Common myeloid progenitor, CD34-positive (primary cell): ENCODE data around the gene ZNF354C.
"Not testable (repeated sequence)": the region's sequence is repeated elsewhere in the genome, so short reads cannot be mapped to it uniquely, and the experiment has no call there.

Experiments
- CTCF ChIA-PET: fragments of 350-600 bp; sonication (Branson Sonifier 250); formaldehyde crosslinking; loops from one replicate; lab custom pipeline; 2021; ENCODE audit warnings: antibody characterized with exemption; lab: Charles Lee
- POLR2A ChIA-PET: fragments of 350-600 bp; sonication (Branson Sonifier 250); formaldehyde crosslinking; loops from one replicate; lab custom pipeline; 2021; ENCODE audit warnings: antibody characterized with exemption; lab: Charles Lee
- DNase-seq, 3 donors: peaks; one replicate each; pipeline versions ENCODE4 v3.0.0 to v3.0.0-alpha.2; 2013
- H3K27ac ChIP-seq, 2 experiments: 1 replicate in 1 of 2; 2 replicates in 1 of 2; pipeline ENCODE4 v1.7.0; 2013; ENCODE audit warnings: inconsistent platforms in 2 of 2, low read length in 2 of 2, mild to moderate bottlenecking in 2 of 2, low read depth in 1 of 2, moderate library complexity in 1 of 2; ENCODE audit not compliant: severe bottlenecking in 2 of 2, insufficient read depth in 1 of 2, poor library complexity in 1 of 2
- H3K27me3 ChIP-seq, 5 experiments: replicated peaks in 2 of 5; 1 replicate in 3 of 5; 2 replicates in 2 of 5; pipeline versions ENCODE4 v1.6.1 to v1.7.0; 2013; ENCODE audit warnings: low read length in 4 of 5, mild to moderate bottlenecking in 2 of 5, moderate library complexity in 2 of 5, inconsistent platforms in 1 of 5; ENCODE audit not compliant: insufficient read depth in 5 of 5, control insufficient read depth in 4 of 5
- H3K36me3 ChIP-seq, 4 experiments: 1 replicate in 2 of 4; 2 replicates in 2 of 4; pipeline versions ENCODE4 v1.6.1 to v1.7.0; 2013; ENCODE audit warnings: low read length in 3 of 4, control low read depth in 1 of 4, mild to moderate bottlenecking in 1 of 4; ENCODE audit not compliant: control insufficient read depth in 4 of 4, insufficient read depth in 4 of 4
- H3K4me1 ChIP-seq, 4 experiments: 1 replicate in 3 of 4; 2 replicates in 1 of 4; pipeline versions ENCODE4 v1.6.1 to v1.7.1; 2013; ENCODE audit warnings: low read length in 3 of 4, mild to moderate bottlenecking in 3 of 4, control low read depth in 1 of 4, inconsistent platforms in 1 of 4, moderate library complexity in 1 of 4; ENCODE audit not compliant: control insufficient read depth in 4 of 4, insufficient read depth in 4 of 4; ENCODE audit errors: control extremely low read depth in 1 of 4
- H3K4me3 ChIP-seq, 7 experiments: 1 replicate in 4 of 7; 2 replicates in 3 of 7; pipeline versions ENCODE4 v1.5.1 to v1.7.0; 2013; ENCODE audit warnings: mild to moderate bottlenecking in 7 of 7, low read length in 6 of 7, moderate library complexity in 6 of 7, inconsistent platforms in 2 of 7, low read depth in 2 of 7, control low read depth in 1 of 7; ENCODE audit not compliant: insufficient read depth in 4 of 7, control insufficient read depth in 1 of 7; ENCODE audit errors: extremely low read depth in 1 of 7
- H3K9me3 ChIP-seq, 5 experiments: 1 replicate in 4 of 5; 2 replicates in 1 of 5; pipeline versions ENCODE4 v1.6.1 to v1.7.1; 2013; ENCODE audit warnings: low read length in 4 of 5, mild to moderate bottlenecking in 2 of 5, inconsistent platforms in 1 of 5, low read depth in 1 of 5, moderate library complexity in 1 of 5; ENCODE audit not compliant: control insufficient read depth in 4 of 5, insufficient read depth in 2 of 5; ENCODE audit errors: control extremely low read depth in 1 of 5
- WGBS: methylation state at CpG from one replicate; pipeline ENCODE4 v1.1.5; 2013; ENCODE audit not compliant: insufficient coverage; 5-methylcytosine and 5-hydroxymethylcytosine counted together

Gene ZNF354C

DNA sequence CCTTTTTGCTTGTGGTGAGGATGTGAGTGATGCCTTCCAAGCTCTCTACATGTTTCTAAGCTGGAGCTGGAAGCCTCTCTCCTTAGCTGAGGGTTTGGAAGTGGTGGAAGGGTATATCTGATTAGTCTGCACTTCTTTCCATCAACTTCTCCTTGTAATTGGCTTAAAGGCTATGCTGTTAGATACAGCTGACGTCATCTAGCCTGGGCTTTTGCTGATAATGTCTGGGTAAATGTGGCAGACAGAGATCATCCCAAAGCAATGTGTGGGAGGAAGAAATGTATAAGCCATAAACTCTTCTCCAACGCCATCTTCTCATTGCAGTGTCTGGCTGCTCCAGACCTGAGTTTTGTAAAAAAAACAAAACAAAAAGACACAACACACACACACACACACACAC lies 29.3 kb downstream of the ZNF354C start:
- no peaks in the 10 kb centered on the region for H3K36me3 ChIP-seq

DNA sequence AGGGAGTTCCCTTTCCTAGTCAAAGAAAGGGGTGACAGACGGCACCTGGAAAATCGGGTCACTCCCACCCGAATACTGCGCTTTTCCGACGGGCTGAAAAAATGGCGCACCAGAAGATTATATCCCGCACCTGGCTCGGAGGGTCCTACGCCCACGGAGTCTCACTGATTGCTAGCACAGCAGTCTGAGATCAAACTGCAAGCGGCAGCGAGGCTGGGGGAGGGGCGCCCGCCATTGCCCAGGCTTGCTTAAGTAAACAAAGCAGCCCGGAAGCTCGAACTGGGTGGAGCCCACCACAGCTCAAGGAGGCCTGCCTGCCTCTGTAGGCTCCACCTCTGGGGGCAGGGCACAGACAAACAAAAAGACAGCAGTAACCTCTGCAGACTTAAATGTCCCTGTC lies 41.1 kb downstream of the ZNF354C start:
- H3K36me3 ChIP-seq, H3K27ac ChIP-seq, CTCF ChIA-PET, H3K4me3 ChIP-seq, POLR2A ChIA-PET, H3K27me3 ChIP-seq, H3K4me1 ChIP-seq, DNase-seq: not testable (repeated sequence)
- 95% methylated on average over 7 of the region's 17 CpGs for WGBS
- H3K9me3 ChIP-seq, result peaks cover 2 to 27% (median 16%) of the 10 kb centered on the region in 5 experiments

More for the DNA sequence above, 29.3 kb downstream of the ZNF354C start:
- Histone ChIP-seq H3K27ac (no peak overlapping the region), H3K27me3 (no peaks in the 10 kb centered on the region), H3K4me1 (no peaks in the 10 kb centered on the region), H3K4me3 (no peak overlapping the region), H3K9me3 (peaks cover 16 to 75% (median 28%) of the 10 kb centered on the region in 5 experiments)
- ChIA-PET CTCF (no interaction called here), POLR2A (no interaction called here)
- no peak for DNase-seq
- WGBS, result 67% methylated on average over 1 of the region's 2 CpGs

- ChIA-PET POLR2A (no interaction called here), CTCF (no interaction called here)
- H3K36me3 ChIP-seq, result no peaks in the 10 kb centered on the region
- WGBS, result 92% methylated on average over 7 of the region's 9 CpGs
- no peak overlapping the region for H3K4me3 ChIP-seq
- H3K9me3 ChIP-seq, result peaks cover 0 to 41% (median 22%) of the 10 kb centered on the region in 5 experiments
- no peaks in the 10 kb centered on the region for H3K4me1 ChIP-seq
- H3K27me3 ChIP-seq, result no peaks in the 10 kb centered on the region
- no peak overlapping the region for H3K27ac ChIP-seq
- no peak for DNase-seq
Measured at GRCh38 chr5:179110528-179110927, 50.4 kb downstream of the ZNF354C start.

DNA sequence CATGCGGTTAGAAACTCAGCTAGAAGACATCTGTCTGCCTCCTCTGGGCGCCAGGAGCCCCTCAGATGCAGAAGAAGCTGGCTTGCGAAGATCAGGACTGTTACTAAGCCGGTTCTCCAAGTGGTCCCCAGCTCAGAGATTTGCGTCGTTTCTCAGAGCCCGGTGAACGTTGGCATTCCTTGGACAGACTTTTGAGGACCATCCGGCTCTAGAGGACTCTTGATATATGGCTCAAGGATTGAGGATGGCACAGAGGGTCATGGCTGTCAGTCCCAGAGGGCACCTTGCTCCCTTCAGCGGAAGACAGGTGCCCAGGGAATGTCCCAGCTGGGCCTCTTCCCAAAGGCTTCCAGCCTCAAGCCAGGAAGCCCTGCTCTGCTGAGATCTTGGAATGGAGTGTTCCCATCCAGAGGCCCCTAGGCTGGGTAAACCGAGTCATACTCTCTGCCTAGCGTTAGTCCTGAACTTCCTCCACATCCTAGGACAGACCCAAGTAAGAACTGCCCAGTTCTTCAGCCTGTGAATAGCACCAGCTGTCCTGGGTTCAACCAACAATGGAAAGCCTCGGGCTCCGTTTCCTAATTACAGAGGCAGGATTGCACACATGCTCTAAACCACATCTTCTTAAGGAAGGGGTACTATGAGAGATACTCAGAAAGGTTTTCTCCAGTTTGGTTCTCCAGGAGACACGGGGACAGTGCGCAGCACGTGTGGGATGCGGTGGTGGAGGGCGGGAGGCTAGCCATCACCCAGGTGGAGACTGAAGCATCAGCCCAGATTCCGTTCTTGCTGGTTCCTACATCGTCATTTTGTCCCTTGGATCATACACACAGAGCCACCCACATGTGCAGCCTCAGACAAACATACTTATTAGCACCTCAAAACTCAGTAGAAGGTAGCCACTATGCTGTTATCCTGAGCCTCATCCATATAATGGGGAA lies 51.4 kb downstream of the ZNF354C start:
- no peaks in the 10 kb centered on the region for H3K27me3 ChIP-seq
- H3K4me3 ChIP-seq, result no peak overlapping the region
- H3K27ac ChIP-seq, result no peak overlapping the region
- WGBS, result 86% methylated on average over 18 of the region's 21 CpGs
- H3K4me1 ChIP-seq, result no peaks in the 10 kb centered on the region
- DNase-seq, result no peak
- ChIA-PET CTCF (no interaction called here), POLR2A (no interaction called here)
- H3K36me3 ChIP-seq, result no peaks in the 10 kb centered on the region
- H3K9me3 ChIP-seq, result peaks cover 0 to 48% (median 23%) of the 10 kb centered on the region in 5 experiments

GRCh38 chr5:179112469-179113142 lies 52.4 kb downstream of the ZNF354C start:
- Histone ChIP-seq H3K4me1 (no peaks in the 10 kb centered on the region), H3K9me3 (peaks cover 0 to 52% (median 27%) of the 10 kb centered on the region in 5 experiments), H3K27ac (no peak overlapping the region), H3K27me3 (no peaks in the 10 kb centered on the region), H3K4me3 (no peak overlapping the region), H3K36me3 (no peaks in the 10 kb centered on the region)
- ChIA-PET POLR2A (no interaction called here), CTCF (no interaction called here)
- DNase-seq, result no peak
- 96% methylated on average over 11 of the region's 12 CpGs for WGBS

DNA sequence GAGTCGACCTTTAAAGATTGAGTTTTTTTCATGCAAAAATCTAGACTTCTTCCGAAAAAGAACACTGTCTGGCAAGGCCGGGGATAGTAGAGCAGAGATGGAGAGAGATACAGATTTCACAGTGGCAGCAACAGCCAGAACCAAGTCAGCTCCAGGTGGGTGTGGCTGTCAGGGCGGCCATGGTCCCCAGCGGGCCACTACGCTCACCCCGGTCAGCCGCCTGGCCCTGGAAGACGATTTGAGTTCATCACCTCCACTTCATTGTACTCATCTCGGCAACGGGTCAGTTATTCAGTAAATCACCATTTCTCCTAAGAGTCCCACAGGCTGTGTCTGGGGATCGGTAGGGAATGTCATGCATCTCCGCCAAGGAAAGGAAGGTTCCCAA lies 53.0 kb downstream of the ZNF354C start:
- ChIA-PET CTCF (no interaction called here), POLR2A (no interaction called here)
- Histone ChIP-seq H3K36me3 (no peaks in the 10 kb centered on the region), H3K27ac (no peak overlapping the region), H3K4me1 (no peaks in the 10 kb centered on the region), H3K27me3 (no peaks in the 10 kb centered on the region), H3K9me3 (peaks cover 0 to 52% (median 27%) of the 10 kb centered on the region in 5 experiments), H3K4me3 (no peak overlapping the region)
- DNase-seq, result no peak
- 96% methylated on average over 11 of the region's 13 CpGs for WGBS
